Spleen (tissue), 11 donors: ENCODE data around the gene NTN1. TPM values are rescaled to one million over a fixed set of nuclear protein-coding genes. Genes with fewer than 3 reads are reported as not detected.

Source experiments
- DNase-seq: peaks from one replicate; pipeline ENCODE4 v3.0.0-alpha.2; 2020
- H3K27ac ChIP-seq, 8 donors: fragments of 200-600 bp; sonication (generic) in 7 of 8; 1 replicate in 4 of 8; 2 replicates in 4 of 8; pipeline versions ENCODE4 v1.5.0 to v1.8.0; 2016 to 2021; ENCODE audit warnings: inconsistent platforms in 4 of 8, mild to moderate bottlenecking in 4 of 8, moderate library complexity in 1 of 8
- H3K27me3 ChIP-seq, 7 donors: fragments of 200-600 bp; sonication (generic) in 6 of 7; replicated peaks in 1 of 7; 1 replicate in 4 of 7; 2 replicates in 3 of 7; pipeline versions ENCODE4 v1.5.0 to v1.8.0; 2016 to 2021; ENCODE audit warnings: inconsistent platforms in 3 of 7, mild to moderate bottlenecking in 1 of 7
- H3K36me3 ChIP-seq, 6 donors: fragments of 200-600 bp; sonication (generic) in 5 of 6; 1 replicate in 4 of 6; 2 replicates in 2 of 6; pipeline versions ENCODE4 v1.5.0 to v1.8.0; 2016 to 2021; ENCODE audit warnings: inconsistent platforms in 2 of 6
- H3K4me1 ChIP-seq, 6 donors: fragments of 200-600 bp; sonication (generic) in 5 of 6; 1 replicate in 3 of 6; 2 replicates in 3 of 6; pipeline versions ENCODE4 v1.5.0 to v1.8.0; 2016 to 2021; ENCODE audit warnings: inconsistent platforms in 3 of 6
- H3K4me3 ChIP-seq, 8 donors: fragments of 200-600 bp; sonication (generic) in 7 of 8; 1 replicate in 4 of 8; 2 replicates in 4 of 8; pipeline versions ENCODE4 v1.5.0 to v1.8.0; 2016 to 2021; ENCODE audit warnings: inconsistent platforms in 4 of 8, mild to moderate bottlenecking in 4 of 8, moderate library complexity in 2 of 8
- H3K9me3 ChIP-seq, 8 donors: fragments of 200-600 bp; sonication (generic) in 7 of 8; 1 replicate in 4 of 8; 2 replicates in 4 of 8; pipeline versions ENCODE4 v1.5.0 to v1.8.0; 2016 to 2021; ENCODE audit warnings: inconsistent platforms in 4 of 8
- CTCF ChIP-seq, 11 experiments: fragments of 200-600 bp in 7 of 11; fragments of 450-650 bp in 4 of 11; sonication (generic) in 4 of 11; IDR thresholded peaks in 8 of 11; conservative IDR thresholded peaks in 3 of 11; 1 replicate in 7 of 11; 2 replicates in 4 of 11; pipeline versions ENCODE4 v1.4.0 to v1.8.0; 2016 to 2021; ENCODE audit warnings: antibody characterized with exemption in 11 of 11, inconsistent platforms in 4 of 11, mild to moderate bottlenecking in 1 of 11
- POLR2A ChIP-seq, 3 donors: fragments of 450-650 bp; IDR thresholded peaks; one replicate each; pipeline ENCODE4 v1.5.1; 2017; ENCODE audit warnings: antibody characterized with exemption in 3 of 3, mild to moderate bottlenecking in 1 of 3
- POLR2AphosphoS5 ChIP-seq, 3 donors: sonication (generic); formaldehyde crosslinking; IDR thresholded peaks; one replicate each; pipeline ENCODE4 v1.5.1; 2017; ENCODE audit warnings: antibody characterized with exemption in 3 of 3
- WGBS, 5 donors: extraction: QIAGEN DNeasy Blood & Tissue Kit in 3 of 5; methylation state at CpG; one replicate each; pipeline versions ENCODE4 v1.1.5 to v1.1.7; 2013 to 2018; 5-methylcytosine and 5-hydroxymethylcytosine counted together
- intact Hi-C: fragments of 100-400 bp; cut with DNase I; formaldehyde crosslinking; loops from one replicate; pipeline ENCODE4 v1.15.0; 2023; ENCODE audit warnings: low total_unique reads
- polyA plus RNA-seq, 3 donors: library from polyadenylated mRNA; stranded (reverse); fragments of 200-250 nt; gene quantifications; one replicate each; pipeline ENCODE4 v1.2.1, GENCODE V29; 2013
- total RNA-seq, 7 donors: library from RNA; depleted of rRNA in 3 of 7; stranded (reverse); fragments of >200 nt in 3 of 7; fragmentation: NEBNext Ultra II Directional in 4 of 7; extraction: Animal tissue kit (Norgen Biotek cat#: 25700) in 4 of 7; gene quantifications; one replicate each; pipeline versions ENCODE4 v1.1.0 to v1.2.1, GENCODE V29; 2016 to 2021
- donor health status: healthy with polysubstance abuse.
- donor health status: DM: no; HTN: no; CAD: no; lungs with moderate emphysema.
- donor health status: DM: no; HTN: no; CAD: no.
- donor health status: Bipolar disorder and iron deficiency.
- donor health status: healthy.
- donor health status: DM: no; HTN: no; CAD: no.
- donor health status: DM: yes; HTN: yes; CAD: no.

NTN1 gene
- total and polyA plus RNA-seq, 10 donors, result 0.07 to 0.43 (median 0.23) TPM; not detected in 2

- intact Hi-C loops, result loop anchor here (10.0 kb wide), 1 partner anchor 527 kb away; no protein-coding TSS in a partner anchor
- H3K4me3 ChIP-seq, result no peak overlapping the region
- peak; percentile 93 for DNase-seq
- H3K27me3 ChIP-seq, result peaks cover 0 to 54% (median 19%) of the 10 kb centered on the region in 7 donors
- H3K36me3 ChIP-seq, result no peaks in the 10 kb centered on the region
- H3K27ac ChIP-seq, result no peak overlapping the region
- TF ChIP-seq POLR2AphosphoS5 (IDR thresholded peaks at IDR 0.05) (peak in 2 of 3 donors; percentile 32 to 67), CTCF (IDR thresholded peaks at IDR 0.05 in 8 of 11, conservative IDR thresholded peaks at IDR 0.05 in 3 of 11) (peak; percentile 77 to 93 (median 89)), POLR2A (IDR thresholded peaks at IDR 0.05) (no peak)
- peaks cover 0 to 6% (median 0%) of the 10 kb centered on the region in 8 donors for H3K9me3 ChIP-seq
- 5 to 8% (median 7%) methylated on average over 9 of the region's 9 CpGs for WGBS, 5 donors
- H3K4me1 ChIP-seq, result peaks cover 3 to 25% (median 12%) of the 10 kb centered on the region in 6 donors
These were observed 23.2 kb upstream of the NTN1 start for GRCh38 chr17:8997994-8998628.

GRCh38 chr17:9001559-9001958 lies 19.8 kb upstream of the NTN1 start:
- H3K4me3 ChIP-seq, result no peak overlapping the region

GRCh38 chr17:9002227-9002605 lies 19.1 kb upstream of the NTN1 start:
- 10 to 15% (median 11%) methylated on average over 15 of the region's 15 CpGs for WGBS, 5 donors
- Histone ChIP-seq H3K27me3 (peaks cover 6 to 89% (median 53%) of the 10 kb centered on the region in 7 donors), H3K4me3 (peak overlapping the region in 1 of 8 donors; percentile 72), H3K9me3 (peaks cover 0 to 4% (median 0%) of the 10 kb centered on the region in 8 donors), H3K36me3 (no peaks in the 10 kb centered on the region), H3K4me1 (peaks cover 8 to 41% (median 26%) of the 10 kb centered on the region in 6 donors), H3K27ac (no peak overlapping the region)
- intact Hi-C loops, result no loop called here
- TF ChIP-seq CTCF (IDR thresholded peaks at IDR 0.05 in 8 of 11, conservative IDR thresholded peaks at IDR 0.05 in 3 of 11) (no peak), POLR2A (IDR thresholded peaks at IDR 0.05) (no peak), POLR2AphosphoS5 (IDR thresholded peaks at IDR 0.05) (no peak)
- no peak for DNase-seq

More at GRCh38 chr17:9001559-9001958, 19.8 kb upstream of the NTN1 start:
- no peak for DNase-seq
- Histone ChIP-seq H3K9me3 (peaks cover 0 to 4% (median 0%) of the 10 kb centered on the region in 8 donors), H3K4me1 (peaks cover 8 to 41% (median 26%) of the 10 kb centered on the region in 6 donors), H3K36me3 (no peaks in the 10 kb centered on the region), H3K27ac (no peak overlapping the region), H3K27me3 (peaks cover 6 to 82% (median 51%) of the 10 kb centered on the region in 7 donors)
- intact Hi-C loops, result no loop called here
- no peak for TF ChIP-seq POLR2AphosphoS5 (IDR thresholded peaks at IDR 0.05)
- no peak for TF ChIP-seq POLR2A (IDR thresholded peaks at IDR 0.05)
- TF ChIP-seq CTCF (IDR thresholded peaks at IDR 0.05 in 8 of 11, conservative IDR thresholded peaks at IDR 0.05 in 3 of 11), result no peak
- 32 to 43% (median 39%) methylated on average over 3 of the region's 3 CpGs for WGBS, 5 donors

GRCh38 chr17:9002606-9003354 lies 18.5 kb upstream of the NTN1 start:
- TF ChIP-seq CTCF (IDR thresholded peaks at IDR 0.05 in 8 of 11, conservative IDR thresholded peaks at IDR 0.05 in 3 of 11), result peak in 4 of 11 experiments; percentile 20 to 37 (median 28)
- no peak for TF ChIP-seq POLR2A (IDR thresholded peaks at IDR 0.05)
- no peak for TF ChIP-seq POLR2AphosphoS5 (IDR thresholded peaks at IDR 0.05)
- Histone ChIP-seq H3K9me3 (peaks cover 0 to 4% (median 0%) of the 10 kb centered on the region in 8 donors), H3K27ac (no peak overlapping the region), H3K36me3 (no peaks in the 10 kb centered on the region), H3K4me3 (peak overlapping the region; percentile 18 to 72 (median 42)), H3K4me1 (peaks cover 8 to 40% (median 26%) of the 10 kb centered on the region in 6 donors), H3K27me3 (peaks cover 6 to 94% (median 53%) of the 10 kb centered on the region in 7 donors)
- WGBS, 5 donors, result 2 to 5% (median 2%) methylated on average over 13 to 69 of the region's 69 CpGs
- peak; percentile 81 for DNase-seq
- intact Hi-C loops, result no loop called here
